PC-3 (cell line): ENCODE data around the gene CCRL2. TPM values are rescaled to one million over a fixed set of nuclear protein-coding genes. Genes with fewer than 3 reads are reported as not detected.
A peak's percentile ranks its signal among the peaks of the same experiment; 100 is the strongest.

Experiments
- ATAC-seq: fragments of 200-7000 bp; cut with Tn5 transposase; 2 replicates; pipeline ENCODE4 v1.9.1; 2020; ENCODE audit warnings: mild to moderate bottlenecking, moderate library complexity
- BruUV-seq: library from RNA; stranded (reverse); fragments of 400-500 nt; replicated peaks from 2 replicates; lab custom pipeline; 2021; lab: Mats Ljungman, UMichigan
- CTCF ChIA-PET: fragments of 300-600 bp; sonication (Branson Sonifier 250); formaldehyde crosslinking; loops from one replicate; lab custom pipeline; 2022; ENCODE audit warnings: antibody characterized with exemption; lab: Charles Lee
- POLR2A ChIA-PET: fragments of 300-600 bp; sonication (Branson Sonifier 250); formaldehyde crosslinking; loops from one replicate; lab custom pipeline; 2022; ENCODE audit warnings: antibody characterized with exemption; ENCODE audit not compliant: unreplicated experiment; lab: Charles Lee
- DNase-seq: peaks from one replicate; pipeline ENCODE4 v3.0.0-alpha.2; 2015
- H2AFZ ChIP-seq: fragments of 300-600 bp; sonication (generic); 2 replicates; pipeline ENCODE4 v1.6.0; 2016; ENCODE audit warnings: antibody characterized with exemption, low read length
- H3F3A ChIP-seq: fragments of 300-600 bp; sonication (generic); one replicate; pipeline ENCODE4 v1.6.0; 2017; ENCODE audit warnings: antibody characterized with exemption, low read length, control low read depth, mild to moderate bottlenecking; ENCODE audit not compliant: unreplicated experiment
- H3K27ac ChIP-seq: fragments of 300-600 bp; sonication (generic); 2 replicates; pipeline ENCODE4 v1.5.1; 2016; ENCODE audit warnings: mild to moderate bottlenecking, low read length
- H3K27me3 ChIP-seq: fragments of 300-600 bp; sonication (generic); 2 replicates; pipeline ENCODE4 v1.6.1; 2016; ENCODE audit warnings: low read length, mixed read lengths
- H3K36me3 ChIP-seq: fragments of 300-600 bp; sonication (generic); 2 replicates; pipeline ENCODE4 v1.6.1; 2016; ENCODE audit warnings: low read depth, mixed run types, low read length, mixed read lengths
- H3K4me1 ChIP-seq: fragments of 300-600 bp; sonication (generic); 2 replicates; pipeline ENCODE4 v1.5.1; 2016; ENCODE audit warnings: low read length; ENCODE audit not compliant: insufficient read depth
- H3K4me2 ChIP-seq: fragments of 300-600 bp; sonication (generic); 2 replicates; pipeline ENCODE4 v1.6.0; 2016; ENCODE audit warnings: low read length
- H3K4me3 ChIP-seq: fragments of 300-600 bp; sonication (generic); 2 replicates; pipeline ENCODE4 v1.5.1; 2016; ENCODE audit warnings: mild to moderate bottlenecking, low read length, mixed read lengths
- H3K79me2 ChIP-seq: fragments of 300-600 bp; sonication (generic); 2 replicates; pipeline ENCODE4 v1.6.1; 2017; ENCODE audit warnings: low read length, mixed read lengths
- H3K9ac ChIP-seq: fragments of 300-600 bp; sonication (generic); 2 replicates; pipeline ENCODE4 v1.6.0; 2016; ENCODE audit warnings: mild to moderate bottlenecking, low read length
- H3K9me2 ChIP-seq: fragments of 300-600 bp; sonication (generic); replicated peaks from 2 replicates; pipeline ENCODE4 v1.6.1; 2016; ENCODE audit warnings: mixed run types, low read length, mixed read lengths
- H3K9me3 ChIP-seq: fragments of 300-600 bp; sonication (generic); 2 replicates; pipeline ENCODE4 v1.6.1; 2016; ENCODE audit warnings: low read length, mixed read lengths
- H4K20me1 ChIP-seq: fragments of 300-600 bp; sonication (generic); 2 replicates; pipeline ENCODE4 v1.6.1; 2016; ENCODE audit warnings: low read length, mixed read lengths
- EZH2 ChIP-seq: fragments of 300-600 bp; sonication (generic); IDR thresholded peaks from one replicate; pipeline ENCODE4 v1.6.1; 2017; ENCODE audit warnings: antibody characterized with exemption, mild to moderate bottlenecking, low read length; ENCODE audit not compliant: unreplicated experiment
- EZH2phosphoT487 ChIP-seq: fragments of 300-600 bp; sonication (generic); IDR thresholded peaks from 2 replicates; pipeline ENCODE4 v1.6.1; 2018; ENCODE audit warnings: mild to moderate bottlenecking, antibody characterized with exemption, low read length, borderline replicate concordance
- intact Hi-C: fragments of 100-400 bp; cut with micrococcal nuclease; formaldehyde crosslinking; loops from 2 replicates; pipeline ENCODE4 v1.9.0; 2023
- total RNA-seq: library from RNA; depleted of rRNA; stranded (reverse); fragments of >200 nt; gene quantifications from 2 replicates; pipeline ENCODE4 v1.2.3, GENCODE V29; 2014
- TF ChIP-seq, protein P1 (sequence below): fragments of 300-600 bp; sonication (generic); conservative IDR thresholded peaks from 2 replicates; pipeline ENCODE4 v1.5.1; 2017; ENCODE audit warnings: antibody characterized with exemption, low read depth, mild to moderate bottlenecking, low read length

CCRL2 gene
- total RNA-seq, 1 experiment from 2014 or later = 5.5 TPM

DNA sequence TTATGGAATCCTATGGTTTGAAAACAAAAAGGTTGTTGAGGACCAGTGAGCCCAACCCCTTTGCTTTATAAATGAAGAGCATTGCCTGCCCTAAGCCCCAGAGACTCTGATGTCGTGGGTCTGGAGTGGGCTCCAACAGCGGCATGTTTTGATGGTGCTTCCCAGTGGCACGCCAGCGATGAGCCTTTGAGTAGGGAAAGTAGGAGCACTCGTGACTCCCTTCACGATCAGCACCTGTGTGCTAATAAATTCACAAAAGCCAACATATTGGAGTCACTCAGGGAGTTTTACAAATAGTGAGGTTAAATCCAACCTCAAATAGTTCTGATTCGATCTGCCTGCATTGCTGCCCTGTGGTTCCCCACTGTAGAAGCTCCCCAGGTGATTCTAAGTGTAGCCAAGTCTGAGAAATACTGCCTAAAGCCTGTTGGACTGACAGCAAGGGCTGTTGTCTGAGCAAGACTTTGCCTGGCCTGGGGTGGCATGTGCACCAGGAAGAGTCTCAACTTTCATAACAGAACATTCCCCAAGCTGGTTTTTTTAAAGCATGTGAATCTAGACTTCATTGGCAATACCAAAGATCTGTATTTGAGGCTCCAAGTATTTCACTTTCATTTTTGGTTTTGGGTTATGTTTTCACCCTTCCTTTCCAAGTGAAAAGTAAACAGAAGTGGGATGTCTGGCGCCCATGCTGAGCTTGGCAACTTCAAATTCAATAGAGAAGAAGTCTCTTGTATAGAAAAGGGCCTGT, 26.4 kb upstream of the CCRL2 start:
- Histone ChIP-seq H3K4me1 (peaks cover 21% of the 10 kb centered on the region), H3K9me3 (no peaks in the 10 kb centered on the region), H3K27ac (no peak overlapping the region), H3K4me2 (no peak overlapping the region), H4K20me1 (no peaks in the 10 kb centered on the region), H3K9ac (no peak overlapping the region), H3K79me2 (no peaks in the 10 kb centered on the region), H3F3A (no peaks in the 10 kb centered on the region), H3K9me2 (no peaks in the 10 kb centered on the region), H3K4me3 (no peak overlapping the region), H3K36me3 (no peaks in the 10 kb centered on the region), H2AFZ (no peak overlapping the region), H3K27me3 (no peaks in the 10 kb centered on the region)
- no TSS peak for BruUV-seq
- no peak for TF ChIP-seq EZH2
- TF ChIP-seq, protein P1, sequence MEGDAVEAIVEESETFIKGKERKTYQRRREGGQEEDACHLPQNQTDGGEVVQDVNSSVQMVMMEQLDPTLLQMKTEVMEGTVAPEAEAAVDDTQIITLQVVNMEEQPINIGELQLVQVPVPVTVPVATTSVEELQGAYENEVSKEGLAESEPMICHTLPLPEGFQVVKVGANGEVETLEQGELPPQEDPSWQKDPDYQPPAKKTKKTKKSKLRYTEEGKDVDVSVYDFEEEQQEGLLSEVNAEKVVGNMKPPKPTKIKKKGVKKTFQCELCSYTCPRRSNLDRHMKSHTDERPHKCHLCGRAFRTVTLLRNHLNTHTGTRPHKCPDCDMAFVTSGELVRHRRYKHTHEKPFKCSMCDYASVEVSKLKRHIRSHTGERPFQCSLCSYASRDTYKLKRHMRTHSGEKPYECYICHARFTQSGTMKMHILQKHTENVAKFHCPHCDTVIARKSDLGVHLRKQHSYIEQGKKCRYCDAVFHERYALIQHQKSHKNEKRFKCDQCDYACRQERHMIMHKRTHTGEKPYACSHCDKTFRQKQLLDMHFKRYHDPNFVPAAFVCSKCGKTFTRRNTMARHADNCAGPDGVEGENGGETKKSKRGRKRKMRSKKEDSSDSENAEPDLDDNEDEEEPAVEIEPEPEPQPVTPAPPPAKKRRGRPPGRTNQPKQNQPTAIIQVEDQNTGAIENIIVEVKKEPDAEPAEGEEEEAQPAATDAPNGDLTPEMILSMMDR = no peak
- no peak for TF ChIP-seq EZH2phosphoT487
- ATAC-seq = no peak
- POLR2A ChIA-PET = no interaction called here
- intact Hi-C loops = loop anchor here (2.0 kb wide), 1 partner anchor 48 kb away; no protein-coding TSS in a partner anchor
- CTCF ChIA-PET = no interaction called here
- DNase-seq = no peak

DNA sequence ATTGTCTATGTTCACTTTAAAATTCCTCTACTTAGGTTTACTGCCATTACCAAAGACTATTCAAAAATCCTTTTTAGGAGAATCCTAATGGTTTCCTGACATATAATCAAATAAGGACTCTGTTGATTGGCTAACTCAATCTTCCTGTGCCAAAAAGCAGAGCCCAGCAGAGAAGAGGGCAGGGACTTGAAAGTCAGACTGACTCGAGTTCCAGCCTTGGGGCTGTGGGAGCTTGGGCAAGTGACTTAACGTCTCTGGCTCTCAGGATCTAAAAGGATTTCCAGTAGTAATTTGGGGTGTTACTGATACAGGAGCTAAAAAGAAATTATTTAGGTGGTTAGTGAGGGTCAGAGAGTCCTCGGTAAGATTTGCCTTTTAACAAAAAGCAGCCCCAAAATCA, 25.4 kb upstream of the CCRL2 start:
- Histone ChIP-seq H3K4me2 (no peak overlapping the region), H2AFZ (no peak overlapping the region), H4K20me1 (no peaks in the 10 kb centered on the region), H3K79me2 (no peaks in the 10 kb centered on the region), H3K4me1 (peaks cover 30% of the 10 kb centered on the region), H3K9me2 (no peaks in the 10 kb centered on the region), H3K27ac (no peak overlapping the region), H3K36me3 (no peaks in the 10 kb centered on the region), H3K27me3 (no peaks in the 10 kb centered on the region), H3F3A (no peaks in the 10 kb centered on the region), H3K4me3 (no peak overlapping the region), H3K9me3 (no peaks in the 10 kb centered on the region), H3K9ac (no peak overlapping the region)
- CTCF ChIA-PET = no interaction called here
- ATAC-seq (no peak), DNase-seq (no peak)
- TF ChIP-seq, protein P1 = no peak
- TF ChIP-seq EZH2 = no peak
- TF ChIP-seq EZH2phosphoT487 = no peak
- BruUV-seq = no TSS peak
- intact Hi-C loops = loop anchor here (2.0 kb wide), 1 partner anchor 47 kb away; no protein-coding TSS in a partner anchor
- POLR2A ChIA-PET = no interaction called here

DNA sequence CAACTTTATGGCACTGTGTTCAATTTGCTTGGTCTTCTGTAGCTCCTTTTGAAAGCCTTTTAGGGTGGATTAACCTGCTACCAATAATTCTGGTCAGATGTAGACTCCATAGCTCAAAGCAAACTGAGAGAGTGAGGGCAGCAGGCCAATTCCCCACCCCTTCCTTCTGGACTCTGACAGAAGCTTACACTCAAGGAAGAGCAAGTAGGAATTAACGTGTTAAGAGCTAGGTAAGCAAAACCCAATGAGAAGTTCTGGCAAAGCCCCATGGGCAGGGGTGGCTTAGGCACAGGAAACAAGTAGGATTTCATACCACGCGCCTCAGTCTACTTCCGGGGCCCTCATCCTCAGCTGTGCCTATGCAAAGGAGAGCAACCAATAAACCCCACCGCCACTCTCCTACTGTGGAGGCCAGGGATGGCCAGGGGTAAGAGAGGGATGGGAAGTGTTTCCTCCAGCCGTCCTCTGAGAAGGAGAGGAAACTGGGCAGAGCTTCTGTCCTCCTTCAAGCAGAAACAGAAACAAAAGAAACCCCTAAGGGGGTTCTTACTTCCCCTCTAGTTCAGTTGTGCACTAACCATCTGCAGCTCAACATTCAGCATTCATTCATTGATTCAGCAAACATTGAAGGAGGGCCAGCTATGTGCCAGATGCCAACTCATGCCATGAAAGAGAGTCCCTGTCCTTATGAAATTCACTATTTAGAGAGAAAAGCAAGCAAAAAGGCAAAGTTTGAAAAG, 23.7 kb upstream of the CCRL2 start:
- intact Hi-C loops = no loop called here
- POLR2A ChIA-PET = no interaction called here

More for the DNA sequence above, 23.7 kb upstream of the CCRL2 start:
- no peaks in the 10 kb centered on the region for H3K79me2 ChIP-seq
- DNase-seq (peak; percentile 38), ATAC-seq (no peak)
- no peaks in the 10 kb centered on the region for H3F3A ChIP-seq
- no peaks in the 10 kb centered on the region for H3K9me3 ChIP-seq
- no peak overlapping the region for H3K4me3 ChIP-seq
- no TSS peak for BruUV-seq
- no peaks in the 10 kb centered on the region for H3K36me3 ChIP-seq
- peak overlapping the region; percentile 19; the same call in 1 of the 2 replicates for H3K27ac ChIP-seq
- no peak overlapping the region for H3K9ac ChIP-seq
- CTCF ChIA-PET = interaction anchor here (1.0 kb wide), 1 partner anchor 105 kb away, joined by 3 read pairs; no protein-coding TSS in a partner anchor
- no peaks in the 10 kb centered on the region for H3K9me2 ChIP-seq
- TF ChIP-seq, protein P1 = no peak
- no peak for TF ChIP-seq EZH2phosphoT487
- no peak for TF ChIP-seq EZH2
- H3K4me1 ChIP-seq = peaks cover 31% of the 10 kb centered on the region
- H4K20me1 ChIP-seq = no peaks in the 10 kb centered on the region
- peak overlapping the region; percentile 30 for H3K4me2 ChIP-seq
- no peaks in the 10 kb centered on the region for H3K27me3 ChIP-seq
- peak overlapping the region; percentile 10; the same call in 1 of the 2 replicates for H2AFZ ChIP-seq
